IMR-90 (cell line): ENCODE results near the gene GABRA1. TPM values are rescaled to one million over a fixed set of nuclear protein-coding genes. Genes with fewer than 3 reads are reported as not detected.

Experiments
- ATAC-seq: fragments of 200-7000 bp; cut with Tn5 transposase; 2 replicates; pipeline ENCODE4 v1.9.1; 2020; ENCODE audit warnings: low read depth, mild to moderate bottlenecking, moderate library complexity
- Bru-seq: library from RNA; stranded (reverse); fragments of 400-500 nt; gene quantifications from one replicate; lab custom pipeline; 2021; lab: Mats Ljungman, UMichigan
- BruChase-seq, 2 experiments: library from RNA; stranded (reverse); fragments of 400-500 nt; gene quantifications; one replicate each; lab custom pipeline; 2021; lab: Mats Ljungman, UMichigan
- BruUV-seq: library from RNA; stranded (reverse); fragments of 400-500 nt; replicated peaks from 2 replicates; lab custom pipeline; 2021; lab: Mats Ljungman, UMichigan
- CTCF ChIA-PET: fragments of 300-600 bp; formaldehyde crosslinking; extraction: SDS; loops from one replicate; lab custom pipeline; 2021; ENCODE audit warnings: antibody characterized with exemption; lab: Yijun Ruan, JAX
- POLR2A ChIA-PET: fragments of 300-600 bp; sonication (Branson Sonifier 250); formaldehyde crosslinking; loops from one replicate; lab custom pipeline; 2022; ENCODE audit warnings: antibody characterized with exemption; ENCODE audit not compliant: unreplicated experiment; lab: Charles Lee
- DNase-seq: peaks from one replicate; pipeline ENCODE4 v3.0.0; 2013
- H2AFZ ChIP-seq: replicated peaks from 2 replicates; pipeline ENCODE3; 2013; ENCODE audit warnings: low read length, mild to moderate bottlenecking; ENCODE audit not compliant: poor library complexity
- H2AK5ac ChIP-seq: 2 replicates; pipeline ENCODE4 v1.6.1; 2013; ENCODE audit warnings: low read depth, low read length, inconsistent platforms
- H2AK9ac ChIP-seq: replicated peaks from 2 replicates; pipeline ENCODE3; 2013; ENCODE audit warnings: mild to moderate bottlenecking, low read depth, low read length, moderate library complexity; ENCODE audit not compliant: poor library complexity
- H2BK120ac ChIP-seq: 2 replicates; pipeline ENCODE4 v1.6.1; 2013; ENCODE audit warnings: low read depth, low read length, inconsistent platforms
- H2BK15ac ChIP-seq: 3 replicates; pipeline ENCODE4 v1.6.1; 2013; ENCODE audit warnings: low read depth, low read length, inconsistent platforms
- H2BK20ac ChIP-seq: 2 replicates; pipeline ENCODE4 v1.6.1; 2013; ENCODE audit warnings: low read depth, mild to moderate bottlenecking, inconsistent platforms, low read length, moderate library complexity
- H2BK5ac ChIP-seq: 2 replicates; pipeline ENCODE4 v1.6.1; 2013; ENCODE audit warnings: mild to moderate bottlenecking, low read depth, low read length, inconsistent platforms; ENCODE audit not compliant: poor library complexity, severe bottlenecking
- H3K14ac ChIP-seq: replicated peaks from 2 replicates; pipeline ENCODE4 v1.6.1; 2013; ENCODE audit warnings: low read depth, low read length, inconsistent platforms
- H3K18ac ChIP-seq: 2 replicates; pipeline ENCODE4 v1.6.1; 2013; ENCODE audit warnings: low read depth, low read length, control low read depth
- H3K23ac ChIP-seq: 2 replicates; pipeline ENCODE4 v1.6.1; 2013; ENCODE audit warnings: low read depth, low read length, inconsistent platforms
- H3K27ac ChIP-seq: 2 replicates; pipeline ENCODE4 v1.5.1; 2013; ENCODE audit warnings: mild to moderate bottlenecking, control low read depth, low read length; ENCODE audit not compliant: insufficient read depth
- H3K27me3 ChIP-seq: 2 replicates; pipeline ENCODE4 v1.6.1; 2013; ENCODE audit warnings: low read length; ENCODE audit not compliant: control insufficient read depth, insufficient read depth
- H3K36me3 ChIP-seq: 2 replicates; pipeline ENCODE4 v1.6.1; 2013; ENCODE audit warnings: low read length, mixed read lengths; ENCODE audit not compliant: control insufficient read depth, insufficient read depth
- H3K4ac ChIP-seq: 2 replicates; pipeline ENCODE4 v1.6.1; 2013; ENCODE audit warnings: low read depth, low read length, inconsistent platforms
- H3K4me1 ChIP-seq: 2 replicates; pipeline ENCODE4 v1.6.1; 2013; ENCODE audit warnings: low read length, mixed read lengths; ENCODE audit not compliant: control insufficient read depth, insufficient read depth
- H3K4me2 ChIP-seq: 2 replicates; pipeline ENCODE4 v1.6.1; 2013; ENCODE audit warnings: low read depth, mild to moderate bottlenecking, control low read depth, low read length, moderate library complexity
- H3K4me3 ChIP-seq: 2 replicates; pipeline ENCODE4 v1.5.1; 2013; ENCODE audit warnings: low read depth, mild to moderate bottlenecking, control low read depth, low read length, moderate library complexity; ENCODE audit not compliant: insufficient read depth
- H3K56ac ChIP-seq: 2 replicates; pipeline ENCODE4 v1.6.1; 2013; ENCODE audit warnings: low read length, inconsistent platforms; ENCODE audit not compliant: insufficient read depth; ENCODE audit errors: extremely low read depth
- H3K79me1 ChIP-seq, 2 experiments: 2 replicates each; pipeline ENCODE4 v1.6.1; 2013; ENCODE audit warnings: low read length in 2 of 2, inconsistent platforms in 1 of 2, low read depth in 1 of 2
- H3K9ac ChIP-seq: 2 replicates; pipeline ENCODE4 v1.6.1; 2013; ENCODE audit warnings: low read depth, low read length, control low read depth
- H3K9me1 ChIP-seq: 2 replicates; pipeline ENCODE4 v1.6.1; 2013; ENCODE audit warnings: low read length, inconsistent platforms; ENCODE audit not compliant: insufficient read depth
- H3K9me3 ChIP-seq: 2 replicates; pipeline ENCODE4 v1.6.1; 2013; ENCODE audit warnings: low read length; ENCODE audit not compliant: control insufficient read depth, insufficient read depth
- H4K20me1 ChIP-seq: 2 replicates; pipeline ENCODE4 v1.6.1; 2013; ENCODE audit warnings: low read length, inconsistent platforms; ENCODE audit not compliant: insufficient read depth
- H4K5ac ChIP-seq: 2 replicates; pipeline ENCODE4 v1.6.1; 2013; ENCODE audit warnings: mild to moderate bottlenecking, low read depth, low read length, control low read depth
- H4K8ac ChIP-seq, 2 experiments: 2 replicates each; pipeline ENCODE4 v1.6.1; 2013; ENCODE audit warnings: low read depth in 2 of 2, low read length in 2 of 2, control low read depth in 1 of 2, inconsistent platforms in 1 of 2
- H4K91ac ChIP-seq: 2 replicates; pipeline ENCODE4 v1.6.1; 2013; ENCODE audit warnings: low read depth, low read length, inconsistent platforms; ENCODE audit not compliant: insufficient read depth
- ELK1 ChIP-seq: fragments of 150-350 bp; IDR thresholded peaks from 2 replicates; pipeline ENCODE4 v1.6.1; 2016; ENCODE audit warnings: low read depth, mild to moderate bottlenecking, low read length, moderate library complexity, borderline replicate concordance
- MXI1 ChIP-seq: IDR thresholded peaks from 2 replicates; pipeline ENCODE4 v1.6.1; 2012; ENCODE audit warnings: low read depth, mild to moderate bottlenecking, low read length, moderate library complexity, borderline replicate concordance
- NFE2L2 ChIP-seq: fragments of 150-350 bp; IDR thresholded peaks from 2 replicates; pipeline ENCODE4 v1.6.1; 2016; ENCODE audit warnings: low read depth, mild to moderate bottlenecking, low read length
- POLR2A ChIP-seq: IDR thresholded peaks from 2 replicates; pipeline ENCODE4 v1.6.1; 2012; ENCODE audit warnings: mild to moderate bottlenecking, low read depth, low read length
- RAD21 ChIP-seq: IDR thresholded peaks from 2 replicates; pipeline ENCODE4 v1.6.1; 2012; ENCODE audit warnings: low read length, improper control_type of control experiment
- WGBS, 2 experiments: methylation state at CpG; one replicate each; pipeline versions ENCODE4 v1.1.5 to v1.1.7; 2013; ENCODE audit warnings: missing lambda C conversion rate in 2 of 2; ENCODE audit not compliant: insufficient read length in 1 of 2; ENCODE audit errors: extremely low coverage in 2 of 2; 5-methylcytosine and 5-hydroxymethylcytosine counted together
- dilution Hi-C: fragments of 300-500 bp; cut with HindIII; formaldehyde crosslinking; loops from one replicate; pipeline ENCODE4 v1.14.3; 2018; ENCODE audit warnings: low sequenced_read_pairs; ENCODE audit not compliant: unreplicated experiment
- in situ Hi-C: fragments of 300-500 bp; cut with MboI; formaldehyde crosslinking; loops from 3 replicates; pipeline ENCODE4 v1.14.3; 2019; ENCODE audit warnings: low sequenced_read_pairs, inconsistent platforms, mixed read lengths
- intact Hi-C: fragments of 100-400 bp; cut with micrococcal nuclease; formaldehyde crosslinking; loops from 2 replicates; pipeline ENCODE4 v1.10.0; 2022
- long read RNA-seq: library from polyadenylated mRNA; unstranded; transcript quantifications from one replicate; pipeline ENCODE4 v2.0.0, GENCODE V29; 2021; ENCODE audit not compliant: unreplicated experiment
- polyA plus RNA-seq, 3 experiments: library from polyadenylated mRNA; depleted of rRNA; stranded (reverse); fragments of >200 nt; gene quantifications; 2 replicates each; pipeline ENCODE4 v1.2.3, GENCODE V29; 2012; ENCODE audit warnings: low replicate concordance in 1 of 3
- total RNA-seq: library from RNA; depleted of rRNA; stranded (reverse); fragments of >200 nt; gene quantifications from 2 replicates; pipeline ENCODE4 v1.2.3, GENCODE V29; 2012; rRNA removed

GABRA1 gene
- total RNA-seq (not detected in 2 replicates), polyA plus RNA-seq (2012; rRNA removed) (not detected in 2 replicates), Bru-seq, nascent RNA (not detected), BruChase-seq, experiment 1, labeled RNA remaining after a 6-hour chase (not detected), BruChase-seq, experiment 2, labeled RNA remaining after a 2-hour chase (not detected)
- not detected in 2 replicates for polyA plus RNA-seq (2012; cell fraction: cytosol; rRNA removed)
- polyA plus RNA-seq (2012; cell fraction: nucleus; rRNA removed; ENCODE audit: low replicate concordance): not detected in 2 replicates
- long read RNA-seq: 0 reads

- peaks cover 7% of the 10 kb centered on the region for H3K9me3 ChIP-seq
- H4K8ac ChIP-seq: no peak within 1 kb of the TSS
- in situ Hi-C loops: no loop called here
- H2BK120ac ChIP-seq: no peak within 1 kb of the TSS
- no peak within 1 kb of the TSS for H2BK15ac ChIP-seq
- H3K4ac ChIP-seq: no peak within 1 kb of the TSS
- no peak within 1 kb of the TSS for H2BK20ac ChIP-seq
- intact Hi-C loops: no loop called here
- no peak within 1 kb of the TSS for H3K27ac ChIP-seq
- no peak within 1 kb of the TSS for H3K9ac ChIP-seq
- no peaks in the 10 kb centered on the region for H3K4me1 ChIP-seq
- ATAC-seq: no peak
- no peak within 1 kb of the TSS for H3K56ac ChIP-seq
- H4K91ac ChIP-seq: no peak within 1 kb of the TSS
- H3K4me3 ChIP-seq: no peak within 1 kb of the TSS
- no peak for DNase-seq
- H3K4me2 ChIP-seq: no peak within 1 kb of the TSS
- H3K79me1 ChIP-seq: no peaks in the 10 kb centered on the region
- TF ChIP-seq ELK1 (no peak), RAD21 (no peak), POLR2A (no peak), NFE2L2 (no peak), MXI1 (no peak)
- H3K27me3 ChIP-seq: no peaks in the 10 kb centered on the region
- CTCF ChIA-PET: no interaction called here
- H4K20me1 ChIP-seq: no peaks in the 10 kb centered on the region
- no peak within 1 kb of the TSS for H3K14ac ChIP-seq
- no peak within 1 kb of the TSS for H3K23ac ChIP-seq
- H2AFZ ChIP-seq: no peak within 1 kb of the TSS
- H2BK5ac ChIP-seq: no peak within 1 kb of the TSS
- no TSS peak for BruUV-seq
- POLR2A ChIA-PET: no interaction called here
- dilution Hi-C loops: no loop called here
- no peak within 1 kb of the TSS for H4K5ac ChIP-seq
- WGBS, 2 experiments: no CpG with 5 or more reads among the region's 16 CpGs
- H3K9me1 ChIP-seq: no peaks in the 10 kb centered on the region
- peak within 1 kb of the TSS; percentile 55 for H2AK9ac ChIP-seq
- H2AK5ac ChIP-seq: no peak within 1 kb of the TSS
- no peak within 1 kb of the TSS for H3K18ac ChIP-seq
- H3K36me3 ChIP-seq: no peaks in the 10 kb centered on the region
Measured at GRCh38 chr5:161847941-161848391, at the start of gene GABRA1. GABRA1 (plus strand) TSS chr5:161848120; CDS start chr5:161850811, 2,691 bp downstream.
